HL-60/S4 treated with retinoic acid at 250 ng/mL for 4 days and 3 days (cell line): ENCODE results near the gene TDRD5.
"Not testable (repeated sequence)": the region's sequence is repeated elsewhere in the genome, so short reads cannot be mapped to it uniquely, and the experiment has no call there.

Experiments
- in situ Hi-C: fragments of 300-500 bp; cut with MboI; formaldehyde crosslinking; loops from 2 replicates; pipeline ENCODE4 v1.7.0; 2022; ENCODE audit warnings: low sequenced_read_pairs

Gene TDRD5

DNA sequence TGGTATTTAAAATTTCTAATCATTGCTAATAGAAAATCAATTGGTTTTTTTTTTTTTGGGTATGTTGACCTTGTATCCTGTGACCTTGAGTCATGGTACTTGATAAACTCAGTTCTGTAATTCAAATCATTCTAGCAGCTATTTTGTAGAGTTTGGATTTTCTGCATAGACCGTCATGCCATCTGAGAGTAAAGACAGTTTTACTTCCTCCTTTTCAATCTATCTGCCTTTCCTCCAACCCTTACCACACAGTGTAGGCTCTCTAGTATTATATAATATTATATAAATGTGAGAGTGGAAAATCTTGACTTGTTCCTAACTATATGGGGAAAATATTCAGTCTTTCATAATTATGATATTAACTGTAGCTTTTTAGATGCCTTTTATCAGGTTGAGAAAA is 7.0 kb downstream of the TDRD5 start:
- in situ Hi-C loops, result no loop called here

DNA sequence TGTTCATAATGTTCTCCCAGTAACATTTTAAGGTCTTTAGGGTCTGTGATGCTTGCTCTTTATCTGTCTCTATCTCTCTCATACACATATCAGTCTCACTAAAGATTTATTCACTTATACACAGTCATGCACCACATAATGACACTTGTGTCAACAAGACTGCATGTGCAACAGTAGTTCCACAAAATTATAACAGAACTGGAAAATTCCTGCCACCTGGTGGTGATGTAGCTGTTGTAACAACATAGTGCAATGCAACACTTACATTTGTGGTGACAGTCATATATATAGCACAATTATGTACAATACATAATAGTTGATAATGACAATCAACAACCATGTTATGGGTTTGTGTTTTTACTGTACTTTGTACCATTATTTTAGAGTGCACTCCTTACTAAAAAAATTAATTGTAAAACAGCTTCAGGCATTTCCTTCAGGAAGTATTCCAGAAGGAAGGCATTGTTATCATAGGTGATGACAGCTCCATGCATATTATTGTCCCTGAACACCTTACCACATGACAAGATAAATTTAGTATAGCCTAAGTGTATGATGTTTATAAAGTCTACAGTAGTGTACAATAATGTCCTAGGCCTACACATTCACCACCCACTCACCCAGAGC is 8.1 kb downstream of the TDRD5 start:
- in situ Hi-C loops, result no loop called here

DNA sequence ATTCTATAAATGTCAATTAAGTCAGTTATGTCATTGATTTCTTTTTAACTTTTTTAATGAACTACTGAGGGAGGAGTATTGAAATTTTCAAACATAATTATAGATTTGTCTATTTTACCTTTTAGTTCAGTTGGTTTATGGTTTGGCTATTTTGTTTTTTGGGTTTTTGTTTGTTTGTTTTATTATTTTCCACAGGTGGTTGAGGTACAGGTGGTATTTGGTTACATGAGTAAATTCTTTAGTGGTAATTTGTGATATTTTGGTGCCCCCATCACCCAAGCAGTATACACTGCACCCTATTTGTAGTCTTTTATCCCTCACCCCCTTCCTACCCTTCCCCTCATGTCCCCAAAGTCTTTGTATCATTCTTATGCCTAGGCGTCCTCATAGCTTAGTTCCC is 9.5 kb downstream of the TDRD5 start:
- in situ Hi-C loops, result no loop called here

DNA sequence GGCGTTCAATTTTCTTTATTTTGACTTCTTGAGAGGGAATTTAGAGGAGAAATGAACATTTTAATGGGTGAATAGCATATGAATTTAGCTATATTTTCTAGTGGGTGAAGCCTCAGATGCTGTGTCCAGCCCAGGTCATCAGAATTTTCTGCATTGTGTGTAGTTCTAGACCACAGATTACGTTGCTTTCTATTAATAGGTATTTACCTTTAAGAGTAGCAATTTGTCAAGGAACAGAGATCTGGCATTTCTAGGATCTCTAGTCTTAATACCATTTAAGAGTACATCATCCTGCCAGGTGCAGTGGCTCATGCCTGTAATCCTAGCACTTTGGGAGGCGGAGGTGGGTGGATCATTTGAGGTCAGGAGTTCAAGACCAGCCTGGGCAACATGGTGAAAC is 20.7 kb downstream of the TDRD5 start:
- in situ Hi-C loops, result no loop called here

DNA sequence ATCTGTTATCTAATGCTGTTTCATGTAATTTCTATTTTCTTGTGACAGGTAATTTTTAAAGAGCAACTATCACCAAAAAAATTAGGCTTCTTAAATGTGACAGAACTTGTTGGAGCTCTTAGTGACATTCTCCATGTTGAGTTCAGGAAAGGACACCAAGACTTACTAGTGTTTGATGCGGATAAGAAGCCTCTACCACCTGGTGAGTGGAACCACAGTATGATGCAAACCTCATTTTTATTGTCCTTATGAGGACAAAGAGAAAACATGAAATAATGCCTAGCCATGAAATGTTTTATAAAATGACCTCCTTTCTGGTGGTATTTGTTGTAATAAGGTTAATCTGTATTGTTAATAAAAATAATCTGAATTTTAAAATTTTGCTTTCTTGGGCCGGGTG is 39.1 kb downstream of the TDRD5 start:
- in situ Hi-C loops, result no loop called here

DNA sequence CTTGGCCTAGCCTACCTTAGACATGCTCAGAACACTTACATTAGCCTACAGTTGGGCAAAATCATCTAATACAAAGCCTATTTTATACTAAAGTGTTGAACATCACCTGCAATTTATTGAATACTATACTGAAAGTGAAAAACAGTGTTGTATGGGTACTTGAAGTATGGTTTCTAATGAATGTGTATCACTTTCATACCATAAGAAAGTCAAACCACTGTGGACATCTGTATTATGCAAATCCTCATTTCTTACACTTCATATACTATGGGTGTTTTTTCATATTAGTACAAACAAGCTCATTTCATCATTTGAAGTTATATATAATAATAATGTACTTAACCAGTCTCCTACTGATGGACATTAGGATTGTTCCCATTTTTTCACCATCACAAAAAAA is 41.2 kb downstream of the TDRD5 start:
- in situ Hi-C loops, result no loop called here

DNA sequence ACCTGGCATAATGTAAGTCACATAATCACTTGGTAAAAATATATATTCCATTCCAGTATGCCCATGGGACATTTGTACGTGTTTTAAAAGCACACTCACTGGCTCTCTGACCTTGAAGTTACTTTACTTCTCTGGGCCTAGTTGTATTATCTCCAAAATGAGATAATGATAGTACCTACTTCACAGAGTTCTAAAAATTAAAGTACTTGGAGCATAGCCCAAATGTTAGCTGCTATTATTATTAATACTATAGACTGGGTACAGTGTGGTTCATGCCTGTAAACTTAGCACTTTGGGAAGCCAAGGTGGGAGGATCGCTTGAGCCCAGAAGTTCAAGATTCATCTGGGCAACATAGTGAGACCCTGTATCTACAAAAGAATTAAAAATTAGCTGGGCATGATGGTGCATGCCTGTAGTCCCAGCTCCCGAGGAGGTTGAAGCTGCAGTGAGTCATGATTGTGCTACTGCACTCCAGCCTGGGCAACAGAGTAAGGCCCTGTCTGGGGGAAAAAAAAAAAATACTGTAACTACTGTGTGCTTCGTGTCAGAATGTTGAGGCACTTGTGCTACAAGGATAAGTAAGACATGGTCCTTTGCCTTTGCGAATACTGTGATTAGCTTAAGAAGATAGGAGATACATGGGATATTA is 45.7 kb downstream of the TDRD5 start:
- in situ Hi-C loops, result no loop called here

DNA sequence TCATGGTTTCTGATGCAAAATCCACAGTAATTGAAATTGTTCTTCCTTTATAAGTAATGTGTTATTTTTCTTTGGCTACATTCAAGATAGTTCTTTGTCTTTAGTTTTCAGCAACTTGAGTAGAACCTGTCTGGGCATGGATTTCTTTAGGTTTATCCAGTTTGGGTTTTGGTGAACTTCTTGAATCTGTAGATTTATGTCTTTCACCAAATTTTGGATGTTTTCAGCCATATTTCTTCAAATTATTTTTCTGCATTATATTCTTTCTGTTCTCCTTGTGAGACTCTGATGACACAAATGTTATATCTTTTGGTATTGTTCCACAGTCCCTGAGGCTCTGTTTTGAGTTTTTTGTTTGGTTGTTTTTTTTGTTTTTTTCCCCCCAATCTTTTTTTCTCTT is 69.4 kb downstream of the TDRD5 start:
- in situ Hi-C loops, result no loop called here

DNA sequence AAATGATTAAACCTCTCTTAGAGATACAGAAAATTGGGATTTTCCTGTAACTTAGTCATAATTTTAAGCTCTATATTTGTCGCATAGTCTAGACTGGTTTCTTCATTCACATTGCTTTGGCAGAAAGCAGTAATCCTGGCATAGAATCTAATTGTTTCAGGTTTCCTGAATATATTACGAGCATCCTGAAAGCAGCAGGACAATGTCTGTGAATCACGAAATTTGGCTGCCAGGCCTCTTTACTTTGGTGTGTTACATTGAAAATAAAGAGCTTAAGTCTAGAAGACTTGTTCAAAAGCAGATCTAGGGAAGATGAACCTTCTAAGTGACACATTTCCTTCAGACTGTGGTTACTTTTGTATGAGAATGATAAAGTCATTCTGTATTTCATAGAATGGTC is 72.2 kb downstream of the TDRD5 start:
- in situ Hi-C loops, result no loop called here

DNA sequence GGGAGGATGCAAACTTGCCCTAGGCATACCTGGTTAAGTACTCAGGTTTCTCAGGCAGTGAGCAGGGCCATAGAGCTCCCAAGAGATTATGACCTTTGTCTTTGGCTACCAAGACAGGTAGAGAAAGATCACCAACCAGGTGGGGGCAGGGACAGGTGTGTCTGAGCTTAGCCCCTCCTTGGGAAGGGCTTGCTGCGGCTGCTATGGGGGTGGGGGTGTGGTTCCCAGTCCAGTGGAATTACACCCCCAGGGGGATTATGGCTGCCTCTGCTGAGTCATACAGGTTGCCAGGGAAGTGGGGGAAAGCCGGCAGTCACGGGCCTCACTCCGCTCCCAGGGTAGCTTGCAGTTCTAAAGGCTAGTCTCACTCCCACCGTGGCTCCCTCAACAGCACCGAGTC is 86.2 kb downstream of the TDRD5 start:
- in situ Hi-C loops, result no loop called here

DNA sequence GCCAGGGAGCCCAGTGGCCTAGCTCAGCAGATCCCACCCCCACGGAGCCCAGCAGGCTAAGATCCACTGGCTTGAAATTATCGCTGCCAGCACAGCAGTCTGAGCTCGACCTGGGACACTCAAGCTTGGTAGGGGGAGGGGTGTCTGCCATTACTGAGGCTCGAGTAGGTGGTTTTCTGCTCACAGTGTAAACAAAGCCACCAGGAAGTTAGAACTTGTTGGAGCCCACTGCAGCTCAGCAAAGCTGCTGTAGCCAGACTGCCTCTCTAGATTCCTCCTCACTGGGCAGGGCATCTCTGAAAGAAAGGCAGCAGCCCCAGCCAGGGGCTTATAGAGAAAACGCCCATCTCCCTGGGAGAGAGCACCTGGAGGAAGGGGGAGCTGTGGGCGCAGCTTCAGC is 102.9 kb downstream of the TDRD5 start:
- in situ Hi-C loops, result not testable (repeated sequence)

DNA sequence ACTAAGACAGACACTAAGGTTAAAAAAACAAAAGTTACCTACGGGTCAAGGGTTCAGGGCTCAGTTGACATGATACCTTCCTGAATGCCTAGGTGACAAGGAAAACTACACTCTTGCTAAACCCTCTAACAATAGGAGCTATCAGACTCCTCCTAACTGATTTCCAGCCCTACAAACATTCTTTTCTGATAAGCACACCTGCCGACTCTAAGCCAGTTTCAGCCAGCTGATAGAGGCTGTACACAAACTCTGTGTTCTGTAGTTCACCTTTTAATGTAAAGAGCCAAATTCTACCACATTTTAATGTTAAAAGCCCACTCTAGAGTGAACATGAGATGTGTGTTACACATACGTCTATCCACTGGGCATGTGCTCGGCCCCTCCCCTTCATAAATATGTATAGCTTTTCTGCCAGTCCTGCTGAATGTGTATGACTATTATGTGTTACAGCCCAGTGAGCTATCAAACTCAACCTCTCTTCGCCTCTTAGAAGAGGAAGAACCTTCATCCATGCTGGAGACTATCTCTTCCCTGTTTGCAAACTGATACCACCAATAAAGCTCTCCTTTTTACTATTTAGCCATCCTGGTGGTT is 111.4 kb downstream of the TDRD5 start:
- in situ Hi-C loops, result no loop called here

DNA sequence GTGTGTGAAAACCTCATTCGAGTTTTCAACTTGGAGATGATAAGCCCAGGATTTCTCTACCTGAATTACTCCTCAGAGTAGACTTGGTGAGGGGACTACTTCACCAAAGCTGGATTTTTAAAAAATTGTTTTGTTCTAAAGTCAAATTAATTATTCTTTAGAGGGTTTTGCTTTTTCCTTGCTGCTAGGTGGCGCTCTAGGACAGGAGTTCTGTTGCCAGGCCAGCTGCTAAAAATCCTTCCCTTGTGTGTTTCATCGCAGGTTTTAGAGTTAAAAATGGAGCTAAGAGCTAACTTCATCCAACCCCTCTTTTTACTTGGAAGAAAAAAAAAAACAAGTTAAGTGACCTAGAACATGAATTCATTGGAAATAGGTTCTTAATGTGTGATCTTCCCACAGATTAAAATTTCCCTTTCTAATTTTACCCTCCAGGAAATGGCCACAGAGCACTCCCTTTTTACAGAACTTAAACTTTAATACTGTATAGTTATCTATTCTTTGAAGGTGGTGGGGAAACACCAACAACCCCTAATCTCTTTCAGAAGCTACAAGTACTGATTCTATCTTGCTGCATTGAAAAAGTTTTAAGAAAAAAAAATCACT is 114.8 kb downstream of the TDRD5 start:
- in situ Hi-C loops, result no loop called here

DNA sequence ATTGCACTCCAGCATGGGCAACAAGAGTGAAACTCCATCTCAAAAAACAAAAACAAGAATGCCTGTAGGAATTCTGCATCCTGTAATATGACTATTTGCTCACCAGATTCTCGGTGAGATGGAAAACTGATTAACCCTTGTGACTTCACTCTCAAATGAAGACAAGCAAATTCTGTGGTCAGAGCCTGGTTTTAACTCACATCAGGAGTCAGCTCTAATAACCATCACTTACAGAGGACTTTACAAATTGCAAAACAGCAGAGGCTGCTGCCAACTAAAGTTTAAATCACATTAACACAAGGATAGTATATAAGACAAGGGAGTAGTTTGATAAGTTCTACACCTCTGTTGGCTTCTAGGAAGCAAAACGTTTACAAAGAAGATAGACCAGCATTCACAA is 115.8 kb downstream of the TDRD5 start:
- in situ Hi-C loops, result no loop called here

DNA sequence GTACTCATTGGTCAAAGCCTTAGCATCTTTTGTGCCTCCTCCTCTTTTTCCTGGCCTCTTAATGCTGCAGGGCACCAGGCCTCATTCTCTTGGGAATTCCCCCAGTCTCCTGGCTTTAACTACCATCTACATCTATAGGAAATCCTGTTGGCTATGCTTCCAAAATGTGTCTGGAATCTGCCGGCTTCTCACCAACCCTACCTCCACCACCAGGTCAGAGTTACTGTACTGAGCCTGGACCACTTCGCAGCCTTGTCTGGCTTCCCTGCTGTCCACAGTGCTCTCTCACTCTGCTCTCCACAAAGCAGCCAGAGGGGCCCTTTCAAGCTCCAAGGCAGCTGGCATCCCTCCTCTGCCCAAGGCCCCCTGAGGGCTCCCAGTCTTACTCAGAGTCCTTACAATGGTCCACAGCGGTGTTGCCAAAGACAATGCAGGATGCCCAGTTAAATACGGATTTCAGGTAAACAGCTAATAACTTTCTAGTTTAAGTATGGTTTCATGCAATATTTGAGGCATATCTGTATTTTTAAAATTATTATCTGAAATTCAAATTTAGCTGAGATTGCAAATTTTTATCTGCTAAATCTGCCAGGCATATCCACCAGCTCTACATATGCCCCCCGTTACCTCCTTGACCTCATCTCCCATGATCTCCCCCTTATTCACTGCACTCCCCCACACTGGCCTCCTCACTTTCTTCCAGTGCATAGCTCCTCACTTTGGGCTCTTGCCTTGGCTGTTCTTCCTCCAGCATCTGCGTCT is 117.0 kb downstream of the TDRD5 start:
- in situ Hi-C loops, result no loop called here

DNA sequence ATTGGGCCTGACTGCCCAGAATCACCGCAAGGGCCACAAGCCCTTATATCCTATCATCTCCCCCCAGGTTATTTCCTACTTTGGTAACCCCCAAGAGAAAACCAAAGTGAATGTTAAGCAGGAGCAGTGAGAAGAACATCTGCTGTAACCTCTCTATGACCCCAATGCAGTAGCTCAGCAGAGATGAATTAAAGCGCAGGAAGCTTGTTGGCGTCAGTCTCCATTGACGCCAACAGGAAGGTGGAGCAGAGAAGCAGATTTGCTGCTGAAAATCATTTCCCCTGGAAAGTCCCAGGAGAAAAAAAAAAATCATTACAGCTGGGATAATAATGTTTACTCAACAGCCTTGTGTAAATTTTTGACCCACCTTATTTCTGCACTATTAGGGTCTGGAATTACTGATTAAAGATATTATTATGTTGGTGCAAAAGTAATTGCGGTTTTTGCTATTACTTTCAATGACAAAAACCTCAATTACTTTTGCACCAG is 118.3 kb downstream of the TDRD5 start:
- in situ Hi-C loops, result no loop called here

DNA sequence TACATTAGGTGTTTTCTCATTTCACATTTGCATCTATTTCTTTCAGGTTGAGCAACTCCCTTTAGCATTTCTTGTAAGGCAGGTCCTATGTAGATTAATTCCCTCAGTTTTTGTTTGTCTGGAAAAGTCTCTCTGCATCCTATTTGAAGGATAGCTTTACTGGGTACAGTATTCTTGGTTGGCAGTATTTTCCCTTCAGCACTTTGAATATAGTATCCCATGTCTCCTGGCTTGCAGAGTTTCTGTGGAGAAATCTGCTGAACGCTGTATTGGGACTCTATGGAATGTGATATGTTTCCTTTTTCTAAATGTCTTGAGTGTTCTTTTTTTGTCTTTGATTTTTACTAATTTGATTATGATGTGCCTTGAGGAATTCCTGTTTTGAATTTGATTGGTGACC is 122.5 kb downstream of the TDRD5 start:
- in situ Hi-C loops, result no loop called here

DNA sequence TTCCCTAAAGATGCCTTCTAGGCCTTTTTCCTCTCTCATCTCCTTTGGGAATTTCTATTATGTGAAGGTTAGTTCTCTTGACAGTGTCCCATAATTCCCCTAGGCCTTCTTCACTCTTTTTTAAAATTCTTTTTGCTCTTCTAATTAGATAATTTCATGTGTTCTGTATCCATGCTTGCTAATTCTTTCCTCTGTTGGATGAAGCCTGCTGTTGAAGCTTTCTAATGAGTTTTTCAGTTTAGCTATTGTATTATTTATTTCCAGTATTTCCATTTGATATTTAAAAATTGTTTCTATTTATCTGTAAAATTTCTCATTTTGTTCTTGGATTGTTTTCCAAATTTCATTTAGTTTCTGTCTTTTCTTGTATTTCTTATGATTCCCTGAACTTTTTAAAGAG is 123.0 kb downstream of the TDRD5 start:
- in situ Hi-C loops, result no loop called here

DNA sequence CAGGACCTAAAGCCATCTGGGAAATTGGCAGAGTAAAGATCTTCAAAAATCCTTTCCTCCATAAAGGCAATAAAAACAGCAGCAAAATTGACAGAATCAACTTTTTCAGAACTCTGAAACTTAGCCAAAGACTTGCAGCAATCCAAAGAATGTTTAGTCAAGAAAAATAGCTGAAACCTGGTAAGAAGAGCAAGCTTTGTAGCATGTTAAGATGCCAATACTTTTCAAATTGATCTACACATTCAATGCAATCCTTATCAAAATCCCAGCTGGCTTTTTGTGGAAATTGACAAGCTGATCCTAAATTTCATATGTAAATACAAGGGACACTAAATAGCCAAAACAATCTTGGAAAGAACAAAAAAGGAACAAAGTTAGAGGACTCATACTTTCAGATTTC is 127.6 kb downstream of the TDRD5 start:
- in situ Hi-C loops, result no loop called here

DNA sequence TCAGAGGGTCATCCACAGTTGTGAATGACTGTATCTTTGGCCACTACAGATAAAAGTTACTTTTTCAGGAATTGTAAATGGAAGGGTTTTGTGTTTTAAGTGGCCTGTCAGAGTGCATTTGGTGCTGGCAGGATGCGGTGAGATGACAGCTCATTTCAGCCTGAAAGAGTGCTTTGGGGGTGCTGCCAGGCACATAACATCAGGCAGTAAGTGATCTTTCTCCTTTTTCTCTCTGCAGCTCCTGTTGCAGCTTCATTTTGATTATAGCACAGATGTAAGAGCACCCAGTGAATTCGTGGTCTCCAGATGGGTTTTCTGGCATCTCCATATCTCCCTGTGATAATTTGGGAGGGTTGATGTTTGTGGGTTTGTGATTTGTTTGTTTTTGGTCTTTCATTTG is 136.6 kb downstream of the TDRD5 start:
- in situ Hi-C loops, result no loop called here

DNA sequence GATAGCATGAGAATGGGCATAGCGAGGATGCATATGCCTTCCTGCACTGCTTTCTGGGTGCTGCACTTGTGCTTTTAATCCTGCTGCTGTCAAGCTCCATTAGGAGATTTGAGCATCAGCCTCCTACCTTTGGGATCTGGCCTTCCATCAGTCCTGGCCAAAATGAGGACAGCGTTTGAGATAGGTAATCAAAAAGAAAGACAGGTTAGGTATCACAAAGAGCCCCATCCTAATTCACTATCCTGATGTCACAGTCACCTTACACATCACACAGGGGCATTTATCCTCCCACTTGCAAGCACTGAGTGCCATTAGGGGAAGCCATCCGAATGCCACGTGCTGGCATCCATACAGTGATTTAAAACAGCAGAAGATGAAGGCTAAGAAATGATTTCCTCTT is 138.2 kb downstream of the TDRD5 start:
- in situ Hi-C loops, result no loop called here
